Amniotic stem cell (primary cell): ENCODE data around the gene ALPL.

Source experiments
- DNase-seq: peaks from one replicate; lab custom pipeline; 2025; lab: John Stamatoyannopoulos, UW

The ALPL gene

GRCh38 chr1:21530368-21531016, 21.3 kb downstream of the ALPL start:
- no peak for DNase-seq

GRCh38 chr1:21531241-21531640, 22.0 kb downstream of the ALPL start:
- no peak for DNase-seq

DNA sequence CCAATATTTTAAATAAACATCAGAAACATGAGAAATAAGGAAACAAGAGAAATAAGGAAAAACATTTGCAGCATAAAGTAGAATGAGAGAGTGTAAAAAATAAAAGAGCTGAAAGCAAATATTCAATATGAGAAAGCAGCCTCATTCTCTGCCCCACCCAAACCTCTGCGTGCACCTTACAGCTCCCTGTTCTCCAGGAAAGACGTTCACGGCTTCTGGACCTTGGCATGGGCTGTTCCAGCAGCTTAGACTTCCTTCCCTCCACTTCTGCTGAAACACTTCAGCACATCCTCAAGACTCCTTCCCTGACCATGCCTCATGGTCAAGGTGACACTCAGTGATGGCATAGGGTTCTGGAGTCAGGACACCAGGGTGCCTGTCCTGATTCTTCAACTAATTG, 23.3 kb downstream of the ALPL start:
- no peak for DNase-seq

DNA sequence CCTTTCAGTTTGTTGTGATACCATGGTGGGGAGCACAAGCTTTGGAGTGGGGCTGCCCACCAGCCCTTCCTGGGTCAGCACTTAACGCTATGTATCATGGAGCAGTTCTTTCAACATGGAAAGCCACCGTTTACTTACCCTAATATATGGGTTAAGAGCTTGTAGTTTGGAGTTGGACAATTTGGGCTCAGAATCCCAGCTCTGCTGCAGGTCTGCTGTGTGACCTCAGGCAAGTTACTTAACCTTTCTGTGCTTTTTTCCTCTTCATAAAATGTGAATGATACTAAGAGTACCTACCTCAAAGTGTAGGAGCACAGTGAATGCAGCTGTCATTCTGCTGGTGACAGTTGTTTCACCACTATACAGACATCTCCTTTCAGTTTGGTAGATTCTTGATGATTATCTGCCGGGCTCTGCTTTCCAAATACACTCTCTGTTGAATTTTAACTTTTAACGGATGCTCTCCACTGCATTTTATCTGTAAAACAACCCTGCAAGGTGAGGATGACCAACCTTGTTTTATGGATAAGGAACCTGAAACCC, 23.8 kb downstream of the ALPL start:
- DNase-seq: no peak

DNA sequence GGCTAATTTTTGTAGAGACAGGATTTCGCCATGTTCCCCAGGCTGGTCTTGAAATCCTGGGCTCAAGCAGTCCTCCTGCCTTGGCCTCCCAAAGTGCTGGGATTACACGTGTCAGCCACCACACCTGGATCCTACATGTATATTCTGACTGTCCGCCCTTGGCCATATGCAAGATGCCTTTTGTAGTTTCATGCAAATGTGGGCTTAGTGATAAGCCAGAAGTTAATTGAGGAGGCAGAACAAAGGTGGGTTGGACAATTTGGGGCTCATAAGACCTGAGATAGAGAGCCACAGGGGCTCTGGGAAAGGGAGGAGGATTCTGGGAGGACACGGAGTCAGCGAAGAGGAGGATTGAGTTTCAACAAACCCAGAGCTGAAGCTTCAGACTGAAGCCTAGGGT, 24.9 kb downstream of the ALPL start:
- no peak for DNase-seq

- peak; percentile 48 for DNase-seq
Observed at GRCh38 chr1:21534674-21535378, 25.6 kb downstream of the ALPL start.

GRCh38 chr1:21536218-21536617, 27.0 kb downstream of the ALPL start:
- no peak for DNase-seq

- no peak for DNase-seq
Observed at GRCh38 chr1:21537511-21537931, 28.3 kb downstream of the ALPL start.

DNA sequence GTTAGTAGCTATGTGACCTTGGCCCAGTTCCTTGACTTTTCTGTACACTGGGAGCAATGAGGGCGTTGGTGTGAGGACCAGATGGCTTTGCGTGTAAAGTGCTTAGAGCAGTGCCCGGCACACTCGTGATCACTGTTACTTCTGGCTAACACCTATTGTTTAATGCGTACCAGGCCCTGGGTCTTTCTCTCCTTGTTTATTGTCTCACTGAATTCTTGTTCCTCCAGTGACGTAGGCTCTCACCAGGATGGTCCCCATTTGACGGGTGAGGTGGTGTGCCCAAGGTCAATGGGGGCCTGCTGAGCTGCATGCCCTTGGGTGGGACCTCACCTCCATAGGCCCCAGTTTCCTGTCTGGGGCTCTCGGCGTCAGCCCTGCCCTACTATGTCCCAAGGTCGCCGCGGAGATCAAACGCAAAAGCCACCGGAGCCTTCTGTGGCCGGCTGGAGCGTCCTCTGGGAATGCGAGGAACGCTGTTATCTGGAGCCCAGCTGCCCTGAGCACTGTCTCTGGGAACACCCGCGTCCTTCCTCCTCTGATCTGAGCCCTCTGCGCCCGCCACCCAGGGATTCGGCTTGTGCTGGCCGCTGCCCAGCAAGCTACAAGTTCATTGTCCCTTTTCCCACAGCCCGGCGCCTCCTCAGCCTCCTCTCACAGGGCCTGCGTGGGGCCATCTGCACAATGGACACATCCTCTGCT, 28.9 kb downstream of the ALPL start:
- no peak for DNase-seq

- no peak for DNase-seq
Observed at GRCh38 chr1:21539933-21540332, 30.7 kb downstream of the ALPL start.

- DNase-seq: no peak
Observed at GRCh38 chr1:21541329-21541728, 32.1 kb downstream of the ALPL start.

DNA sequence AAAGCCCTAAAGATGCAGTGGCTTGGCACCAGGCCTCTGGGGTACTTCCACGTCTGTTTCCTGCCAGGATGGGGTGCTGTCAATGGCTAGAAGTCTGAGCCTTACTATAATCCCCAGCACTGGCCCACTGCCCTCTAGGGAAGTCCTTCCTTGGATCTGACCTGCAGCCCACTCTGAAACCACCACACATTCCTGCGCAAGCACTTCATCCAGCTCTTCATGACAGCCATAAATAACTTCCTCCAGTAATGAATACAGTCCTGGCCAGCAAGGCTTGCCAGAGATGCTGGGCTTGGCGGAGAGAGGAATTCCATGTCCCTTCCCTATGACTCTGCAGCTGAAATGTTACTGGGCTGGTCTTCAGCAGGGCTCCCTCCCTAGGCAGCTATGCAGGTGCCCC, 32.6 kb downstream of the ALPL start:
- DNase-seq: no peak

GRCh38 chr1:21543598-21543997, 34.4 kb downstream of the ALPL start:
- DNase-seq: no peak

DNA sequence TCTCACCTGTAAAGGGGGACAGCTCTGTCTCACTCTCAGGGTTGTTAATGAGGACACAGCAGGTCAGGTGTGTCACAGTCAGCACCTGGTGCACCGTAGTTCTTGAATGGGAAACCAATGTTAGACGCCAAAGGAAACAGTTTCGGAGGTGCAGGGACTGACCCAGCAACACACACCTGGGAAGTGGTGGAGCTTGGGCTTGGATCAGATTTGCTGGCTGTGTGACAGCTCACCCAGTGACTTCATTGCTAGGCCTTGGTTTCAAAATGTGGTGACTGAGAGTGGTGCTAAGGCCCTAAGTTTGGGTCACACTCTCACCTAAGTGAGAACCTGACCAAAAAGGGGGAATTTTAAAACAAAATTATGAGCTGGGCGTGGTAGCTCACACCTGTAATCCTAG, 34.9 kb downstream of the ALPL start:
- DNase-seq: no peak

GRCh38 chr1:21546122-21546825, 37.1 kb downstream of the ALPL start:
- DNase-seq: no peak

DNA sequence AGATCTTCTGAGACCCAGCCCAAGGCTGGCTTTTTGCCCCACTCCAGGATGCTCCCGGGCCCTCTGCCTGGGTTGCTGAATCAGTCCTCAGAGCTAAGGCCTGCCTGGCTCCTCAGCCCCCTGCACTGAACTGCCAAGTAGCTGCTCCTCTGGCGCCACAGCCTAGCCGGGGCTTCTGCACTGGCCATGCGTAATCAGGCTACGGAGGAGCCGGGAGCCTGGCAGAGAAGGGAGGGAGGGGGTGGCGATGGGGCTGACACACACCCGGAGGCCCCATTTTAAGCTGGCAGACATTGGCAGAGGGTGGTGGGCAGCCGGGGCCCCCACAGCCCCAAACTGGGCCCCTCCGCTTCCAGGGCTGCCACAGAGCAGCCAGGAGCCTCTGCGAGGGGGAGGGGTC, 38.7 kb downstream of the ALPL start:
- no peak for DNase-seq

DNA sequence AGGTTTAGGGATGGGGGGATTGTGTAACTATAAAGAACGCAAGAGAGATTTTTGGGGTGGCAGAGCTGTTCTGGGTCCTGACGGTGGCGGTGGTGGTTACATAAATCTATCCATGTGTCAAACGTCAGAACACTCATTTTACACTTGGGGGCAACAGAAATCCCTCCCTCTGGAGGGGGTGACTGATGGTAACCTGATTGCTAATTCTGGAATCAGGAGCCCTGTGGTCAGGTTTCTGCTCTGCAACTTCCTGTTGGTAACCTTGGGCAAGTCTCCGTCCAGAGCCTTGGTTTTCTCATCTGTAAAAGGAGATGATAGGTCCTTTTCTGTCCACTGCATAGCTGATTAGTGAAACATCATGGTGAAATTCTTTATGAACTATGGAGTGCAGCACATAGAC, 40.9 kb downstream of the ALPL start:
- DNase-seq: no peak

DNA sequence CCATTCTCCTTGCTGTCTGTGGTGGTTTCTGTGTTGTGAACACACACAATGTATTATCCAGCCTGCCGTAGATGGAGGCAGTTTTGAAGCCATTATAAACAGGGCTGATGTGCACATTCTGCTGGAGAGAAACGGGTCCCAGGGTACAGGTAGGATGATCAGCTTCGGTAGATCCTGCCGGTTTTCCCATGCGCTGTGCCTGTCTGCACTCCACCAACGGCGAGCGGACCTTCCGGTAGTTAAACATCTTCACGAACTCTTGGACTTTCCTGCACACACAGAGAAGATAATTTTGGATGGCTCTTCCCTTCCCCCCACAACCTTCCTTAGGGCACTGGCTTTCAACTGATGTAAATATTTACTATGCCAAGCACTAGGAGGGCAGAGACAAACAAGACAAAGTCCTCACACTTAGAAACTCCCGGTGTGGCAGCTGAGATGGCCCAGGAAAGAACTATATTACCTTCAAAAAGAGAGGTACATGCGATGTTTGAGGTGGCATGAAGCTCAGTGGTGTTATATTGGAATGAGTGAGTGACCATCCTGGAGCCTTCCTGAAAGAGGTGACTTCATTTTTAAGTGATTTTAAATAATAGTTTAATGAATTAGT, 41.7 kb downstream of the ALPL start:
- DNase-seq: no peak

DNA sequence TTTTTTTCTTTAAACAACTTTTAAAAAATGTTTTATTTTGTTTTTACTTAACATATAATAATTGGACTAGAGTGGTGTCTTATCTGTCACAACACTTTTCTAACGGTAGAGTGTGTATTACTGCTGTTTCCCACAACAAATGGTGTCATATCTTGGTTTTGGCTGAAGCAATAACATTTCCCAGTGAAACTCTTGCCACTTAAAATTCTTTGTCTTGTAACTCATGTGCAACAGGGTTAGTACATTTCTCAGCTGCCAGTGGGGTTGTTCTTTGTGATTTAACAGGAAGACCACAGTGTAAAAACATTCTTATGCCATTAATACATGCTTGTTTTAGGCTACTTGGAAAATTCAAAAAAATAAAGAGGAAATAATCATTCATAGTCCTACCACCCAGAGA, 43.5 kb downstream of the ALPL start:
- peak; percentile 17 for DNase-seq

DNA sequence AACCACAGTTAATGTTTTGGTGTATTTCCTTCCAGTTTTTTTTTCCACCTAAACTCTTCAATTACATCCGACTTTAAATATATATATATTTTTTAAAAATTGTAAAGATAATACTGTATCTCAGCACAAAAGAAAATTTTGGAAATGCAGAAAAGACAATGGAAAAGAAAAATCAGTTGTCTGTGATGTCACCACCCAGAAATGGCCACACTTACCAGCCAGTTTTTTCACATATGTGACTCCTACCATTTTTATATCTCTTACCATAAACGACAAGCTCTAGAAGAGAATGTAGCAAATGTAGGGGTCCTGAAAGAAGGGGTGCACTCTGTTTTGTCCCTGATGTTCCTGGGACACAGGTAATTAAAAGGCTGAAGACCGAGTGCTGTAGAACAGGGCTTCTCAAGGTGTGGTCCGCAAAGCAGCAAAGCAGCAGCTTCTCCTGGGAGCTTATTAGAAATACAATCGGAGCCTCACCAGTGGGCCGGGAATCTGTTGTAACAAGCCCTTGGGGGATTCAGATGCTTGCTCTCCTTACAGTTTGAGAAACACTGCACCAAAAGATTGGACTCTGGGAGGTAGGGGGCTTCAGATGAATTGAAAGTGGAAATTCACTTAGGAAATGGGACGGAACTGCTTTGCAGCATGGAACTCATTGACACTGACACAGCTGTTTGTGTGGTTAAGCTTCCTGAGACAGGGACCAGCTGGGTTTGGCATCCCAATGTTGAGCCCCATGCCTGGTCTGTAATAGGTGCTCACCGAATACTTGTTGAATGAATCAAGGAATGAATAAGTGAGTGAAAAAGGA, 44.1 kb downstream of the ALPL start:
- DNase-seq: no peak
